GM15510 (cell line): ENCODE measurements around the gene REEP5.

Experiments used
- POLR2A ChIP-seq: IDR thresholded peaks from 3 replicates; pipeline ENCODE4 v1.6.1; 2011; ENCODE audit warnings: borderline replicate concordance; ENCODE audit not compliant: insufficient read length; ENCODE audit errors: extremely low read depth

The REEP5 gene

GRCh38 chr5:112876362-112876761 is 45.7 kb downstream of the REEP5 start:
- no peak for TF ChIP-seq POLR2A

- no peak for TF ChIP-seq POLR2A
Measured at GRCh38 chr5:112870966-112871365, 51.1 kb downstream of the REEP5 start.

GRCh38 chr5:112869948-112870347 is 52.1 kb downstream of the REEP5 start:
- TF ChIP-seq POLR2A = no peak

- no peak for TF ChIP-seq POLR2A
Measured at GRCh38 chr5:112867411-112867810, 54.6 kb downstream of the REEP5 start.

- TF ChIP-seq POLR2A = no peak
Measured at GRCh38 chr5:112866739-112867138, 55.3 kb downstream of the REEP5 start.

- TF ChIP-seq POLR2A = no peak
Measured at GRCh38 chr5:112865128-112865527, 56.9 kb downstream of the REEP5 start.

- no peak for TF ChIP-seq POLR2A
Measured at GRCh38 chr5:112863549-112863948, 58.5 kb downstream of the REEP5 start.

- no peak for TF ChIP-seq POLR2A
Measured at GRCh38 chr5:112862085-112862484, 59.9 kb downstream of the REEP5 start.

GRCh38 chr5:112861638-112861985 is 60.4 kb downstream of the REEP5 start:
- no peak for TF ChIP-seq POLR2A

GRCh38 chr5:112860929-112861637 is 60.9 kb downstream of the REEP5 start, which contains the start of gene SRP19:
Gene SRP19, plus strand, starts transcription at chr5:112861287. Its CDS starts 90 bp downstream, at chr5:112861377.
- peak; percentile 73 for TF ChIP-seq POLR2A

- no peak for TF ChIP-seq POLR2A
Measured at GRCh38 chr5:112857866-112858265, 64.2 kb downstream of the REEP5 start.

- no peak for TF ChIP-seq POLR2A
Measured at GRCh38 chr5:112854651-112855050, 67.4 kb downstream of the REEP5 start.

GRCh38 chr5:112849912-112850311 is 72.1 kb downstream of the REEP5 start:
- no peak for TF ChIP-seq POLR2A

- no peak for TF ChIP-seq POLR2A
Measured at GRCh38 chr5:112848116-112848811, 73.8 kb downstream of the REEP5 start.

GRCh38 chr5:112847306-112847705 is 74.7 kb downstream of the REEP5 start:
- no peak for TF ChIP-seq POLR2A

- no peak for TF ChIP-seq POLR2A
Measured at GRCh38 chr5:112846556-112846955, 75.5 kb downstream of the REEP5 start.
